Smooth muscle cell (in vitro differentiated cells): ENCODE measurements around the gene PRKAG2. TPM values are rescaled to one million over a fixed set of nuclear protein-coding genes. Genes with fewer than 3 reads are reported as not detected.

Source experiments
- DNase-seq: peaks from one replicate; lab custom pipeline; 2025; ENCODE audit not compliant: unreplicated experiment; lab: John Stamatoyannopoulos, UW
- H2AFZ ChIP-seq: fragments of 200-600 bp; sonication (generic); 2 replicates; pipeline ENCODE4 v1.6.0; 2016; ENCODE audit warnings: antibody characterized with exemption, low read depth, mild to moderate bottlenecking
- H3F3A ChIP-seq: fragments of 200-600 bp; sonication (generic); 2 replicates; pipeline ENCODE4 v1.6.0; 2017; ENCODE audit warnings: antibody characterized with exemption, low read depth
- H3K27ac ChIP-seq: fragments of 200-600 bp; sonication (generic); 2 replicates; pipeline ENCODE4 v1.5.1; 2016; ENCODE audit warnings: low read depth, mild to moderate bottlenecking
- H3K27me3 ChIP-seq: fragments of 200-600 bp; sonication (generic); 2 replicates; pipeline ENCODE4 v1.6.1; 2016; ENCODE audit warnings: low read depth, mild to moderate bottlenecking
- H3K36me3 ChIP-seq: fragments of 200-600 bp; sonication (generic); 2 replicates; pipeline ENCODE4 v1.5.1; 2016; ENCODE audit warnings: low read depth
- H3K4me1 ChIP-seq: fragments of 200-600 bp; sonication (generic); 2 replicates; pipeline ENCODE4 v1.5.1; 2016; ENCODE audit warnings: low read depth
- H3K4me2 ChIP-seq: fragments of 200-600 bp; sonication (generic); 2 replicates; pipeline ENCODE4 v1.6.0; 2016; ENCODE audit warnings: mild to moderate bottlenecking
- H3K4me3 ChIP-seq: fragments of 200-600 bp; sonication (generic); 2 replicates; pipeline ENCODE4 v1.5.1; 2016; ENCODE audit warnings: mild to moderate bottlenecking
- H3K79me2 ChIP-seq: fragments of 200-600 bp; sonication (generic); 2 replicates; pipeline ENCODE4 v1.6.0; 2016; ENCODE audit warnings: low read depth, mild to moderate bottlenecking
- H3K9ac ChIP-seq: fragments of 200-600 bp; sonication (generic); 2 replicates; pipeline ENCODE4 v1.6.0; 2016; ENCODE audit warnings: low read depth
- H3K9me3 ChIP-seq: fragments of 200-600 bp; sonication (generic); replicated peaks from 2 replicates; pipeline ENCODE4 v1.5.1; 2016; ENCODE audit warnings: low read depth
- H4K20me1 ChIP-seq: fragments of 200-600 bp; sonication (generic); 2 replicates; pipeline ENCODE4 v1.6.0; 2016; ENCODE audit warnings: low read depth
- CTCF ChIP-seq: fragments of 200-600 bp; sonication (generic); IDR thresholded peaks from 2 replicates; pipeline ENCODE4 v1.5.1; 2017; ENCODE audit warnings: borderline replicate concordance, mild to moderate bottlenecking, antibody characterized with exemption; ENCODE audit not compliant: insufficient read depth, poor library complexity, severe bottlenecking
- WGBS: methylation state at CpG from one replicate; pipeline ENCODE4 v1.1.7; 2016; ENCODE audit warnings: low lambda C conversion rate; 5-methylcytosine and 5-hydroxymethylcytosine counted together
- polyA plus RNA-seq: library from polyadenylated mRNA; unstranded; fragments of >200 nt; fragmentation: Nextera tagmentation; extraction: Ambion mirVana; gene quantifications from 2 replicates; pipeline ENCODE4 v1.2.1, GENCODE V29; 2016
- total RNA-seq: library from RNA; depleted of rRNA; stranded (reverse); fragments of >200 nt; gene quantifications from 2 replicates; pipeline ENCODE4 v1.2.3, GENCODE V29; 2014

PRKAG2 gene
- total and polyA plus RNA-seq, 2 experiments from 2014 or later, result 3.5 to 3.9 TPM

GRCh38 chr7:151647874-151648273 lies 229.0 kb downstream of the PRKAG2 start:
- Histone ChIP-seq H3K27me3 (no peaks in the 10 kb centered on the region), H3F3A (no peaks in the 10 kb centered on the region), H3K4me3 (no peak overlapping the region), H4K20me1 (no peaks in the 10 kb centered on the region), H3K9ac (no peak overlapping the region), H3K27ac (no peak overlapping the region), H3K36me3 (no peaks in the 10 kb centered on the region), H3K4me2 (no peak overlapping the region), H3K79me2 (no peaks in the 10 kb centered on the region), H2AFZ (no peak overlapping the region), H3K9me3 (no peaks in the 10 kb centered on the region), H3K4me1 (no peaks in the 10 kb centered on the region)
- no peak for DNase-seq
- TF ChIP-seq CTCF, result no peak
- 87% methylated on average over 3 of the region's 3 CpGs for WGBS

- DNase-seq, result no peak
- Histone ChIP-seq H3K79me2 (no peaks in the 10 kb centered on the region), H3F3A (no peaks in the 10 kb centered on the region), H2AFZ (no peak overlapping the region), H4K20me1 (no peaks in the 10 kb centered on the region), H3K27me3 (no peaks in the 10 kb centered on the region), H3K4me1 (no peaks in the 10 kb centered on the region), H3K36me3 (no peaks in the 10 kb centered on the region), H3K27ac (no peak overlapping the region), H3K4me3 (no peak overlapping the region), H3K4me2 (no peak overlapping the region), H3K9ac (no peak overlapping the region), H3K9me3 (no peaks in the 10 kb centered on the region)
- 92% methylated on average over 5 of the region's 5 CpGs for WGBS
- TF ChIP-seq CTCF, result no peak
These were observed 229.9 kb downstream of the PRKAG2 start for GRCh38 chr7:151647006-151647405.

DNA sequence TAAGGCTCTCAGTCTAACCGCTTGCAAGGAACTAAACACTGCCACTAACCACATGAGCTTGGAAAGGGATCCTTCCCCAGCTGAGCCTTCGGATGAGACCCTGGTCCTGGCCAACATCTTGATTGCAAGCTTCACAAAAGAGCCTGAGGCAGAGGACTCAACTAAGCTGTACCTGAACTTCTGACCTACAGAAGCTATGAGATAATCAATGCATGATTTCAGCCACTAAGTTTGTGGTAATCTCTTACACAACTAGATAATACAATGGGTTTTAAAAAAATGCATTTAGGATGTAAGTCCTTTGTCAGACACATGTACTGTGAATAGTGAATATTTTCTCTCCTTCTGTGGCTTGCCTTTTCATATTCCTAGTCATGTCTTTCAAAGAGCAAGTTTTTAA lies 231.6 kb downstream of the PRKAG2 start:
- no peak for TF ChIP-seq CTCF
- H3K4me1 ChIP-seq, result no peaks in the 10 kb centered on the region
- no peaks in the 10 kb centered on the region for H3K79me2 ChIP-seq
- no peaks in the 10 kb centered on the region for H3K27me3 ChIP-seq
- no peaks in the 10 kb centered on the region for H3K9me3 ChIP-seq
- H2AFZ ChIP-seq, result no peak overlapping the region
- no peaks in the 10 kb centered on the region for H4K20me1 ChIP-seq
- no peaks in the 10 kb centered on the region for H3F3A ChIP-seq
- H3K4me3 ChIP-seq, result no peak overlapping the region
- WGBS, result 93% methylated on average over 2 of the region's 2 CpGs
- H3K9ac ChIP-seq, result no peak overlapping the region
- H3K36me3 ChIP-seq, result no peaks in the 10 kb centered on the region
- no peak overlapping the region for H3K27ac ChIP-seq
- no peak overlapping the region for H3K4me2 ChIP-seq
- DNase-seq, result no peak

DNA sequence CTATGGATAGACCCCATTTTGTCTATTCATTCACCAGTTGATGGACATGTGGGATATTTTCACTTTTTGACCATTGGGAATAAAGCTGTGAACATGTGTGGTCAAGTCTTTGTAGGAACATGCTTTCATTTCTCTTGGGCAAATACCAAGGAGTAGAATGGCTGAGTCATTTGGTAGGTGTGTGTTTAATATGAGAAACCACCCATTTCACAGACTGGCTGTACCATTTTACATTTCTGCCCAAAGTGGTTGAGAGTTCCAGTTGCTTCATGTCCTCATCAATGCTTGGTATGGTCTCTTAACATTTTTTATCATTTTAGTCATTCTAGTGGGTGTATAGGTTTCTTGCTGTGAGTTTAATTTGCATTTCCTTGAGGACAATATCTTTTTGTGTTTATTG lies 232.4 kb downstream of the PRKAG2 start:
- no peaks in the 10 kb centered on the region for H3K36me3 ChIP-seq
- H2AFZ ChIP-seq, result no peak overlapping the region
- H3K79me2 ChIP-seq, result no peaks in the 10 kb centered on the region
- H3K4me3 ChIP-seq, result no peak overlapping the region
- no peaks in the 10 kb centered on the region for H3F3A ChIP-seq
- H3K27me3 ChIP-seq, result no peaks in the 10 kb centered on the region
- no peak overlapping the region for H3K27ac ChIP-seq
- DNase-seq, result no peak
- H3K9me3 ChIP-seq, result no peaks in the 10 kb centered on the region
- H4K20me1 ChIP-seq, result no peaks in the 10 kb centered on the region
- H3K9ac ChIP-seq, result no peak overlapping the region
- H3K4me2 ChIP-seq, result no peak overlapping the region
- no peaks in the 10 kb centered on the region for H3K4me1 ChIP-seq
- TF ChIP-seq CTCF, result no peak
